NT2/D1 (cell line): Measurements from ENCODE around the gene SGTA.

Experiments
- SUZ12 ChIP-seq: IDR thresholded peaks from 2 replicates; pipeline ENCODE4 v1.6.1; 2011; ENCODE audit not compliant: insufficient read length, insufficient read depth; ENCODE audit errors: extremely low read depth
- ZNF274 ChIP-seq: IDR thresholded peaks from 2 replicates; pipeline ENCODE4 v1.6.1; 2011; ENCODE audit warnings: mild to moderate bottlenecking, low read depth, low read length

DNA sequence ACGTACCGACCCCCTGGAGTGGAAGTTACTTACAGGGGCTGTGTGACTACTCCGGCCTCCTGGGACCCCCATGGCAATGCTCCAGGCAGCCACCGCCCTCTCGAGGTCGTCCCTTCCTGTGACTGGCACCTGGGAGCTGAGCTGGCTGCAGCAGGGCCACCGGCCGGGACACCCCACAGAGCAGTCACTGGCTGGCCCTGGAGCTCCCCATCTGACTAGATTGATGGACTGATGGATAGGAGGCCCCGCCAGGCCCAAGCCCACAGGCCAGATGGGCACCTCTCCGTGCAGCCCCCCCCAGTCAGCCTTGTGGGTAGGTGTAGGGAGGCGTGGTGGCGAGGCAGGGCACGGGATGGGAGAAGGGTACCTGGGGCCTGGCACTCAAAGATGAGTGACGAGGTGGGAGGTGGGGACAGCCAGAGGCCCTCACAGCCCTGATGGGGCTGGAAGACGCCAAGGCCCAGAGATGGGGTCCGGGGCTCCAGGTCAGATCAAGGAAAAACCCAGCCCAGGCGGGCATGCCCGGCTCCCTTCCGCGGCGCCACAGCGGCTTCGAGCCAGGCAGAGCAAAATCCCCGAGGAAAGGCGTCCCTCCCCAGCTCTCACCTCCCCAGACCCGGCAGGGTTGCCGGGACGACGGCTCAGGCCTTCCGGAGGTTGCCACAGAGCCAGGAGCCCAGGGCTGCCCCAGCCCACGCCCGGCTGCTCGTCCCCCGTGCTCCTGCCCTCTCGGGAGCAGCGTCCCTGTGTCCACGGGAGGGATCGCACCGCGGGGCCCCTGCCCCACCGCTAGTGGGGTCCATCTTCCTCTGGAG, 51.7 kb downstream of the SGTA start:
- TF ChIP-seq ZNF274 (no peak), SUZ12 (no peak)
